ENCODE data around the gene RIN3. TPM values are rescaled to one million over a fixed set of nuclear protein-coding genes. Genes with fewer than 3 reads are reported as not detected.

The RIN3 gene
- total RNA-seq, 1 experiment from 2014 or later, result 1.5 TPM

- Histone ChIP-seq H3K23me2 (ENCODE audit: insufficient read length, low read depth, low read length, poor library complexity, severe bottlenecking) (no peaks in the 10 kb centered on the region), H3K4me1 (ENCODE audit: insufficient read depth, low read length) (no peaks in the 10 kb centered on the region), H2BK120ac (ENCODE audit: low read depth, low read length, poor library complexity, severe bottlenecking) (no peak overlapping the region), H2AK5ac (ENCODE audit: insufficient read length, low read length) (no peak overlapping the region), H4K91ac (ENCODE audit: insufficient read length, low read depth, low read length) (no peak overlapping the region), H2AFZ (ENCODE audit: low read length) (no peak overlapping the region), H3K4me2 (ENCODE audit: insufficient read depth, insufficient read length, low read length) (no peak overlapping the region), H2BK15ac (ENCODE audit: low read depth, low read length) (no peak overlapping the region), H3K27ac (ENCODE audit: insufficient read length, low read depth, low read length) (no peak overlapping the region), H3T11ph (ENCODE audit: low read length) (no peak overlapping the region), H2BK12ac (ENCODE audit: insufficient read length, low read depth, low read length) (no peak overlapping the region), H4K5ac (ENCODE audit: insufficient read length, low read depth, low read length) (no peak overlapping the region), H3K23ac (ENCODE audit: insufficient read length, low read depth, low read length) (no peak overlapping the region), H3K4ac (ENCODE audit: low read depth, low read length) (no peak overlapping the region), H4K20me1 (ENCODE audit: control insufficient read depth, insufficient read depth, insufficient read length) (no peaks in the 10 kb centered on the region), H3K14ac (ENCODE audit: insufficient read depth, low read length) (no peak overlapping the region), H4K8ac (replicated peaks; ENCODE audit: insufficient read length, low read depth, low read length) (no peak overlapping the region), H2BK20ac (ENCODE audit: low read depth, low read length, poor library complexity, severe bottlenecking) (no peak overlapping the region), H3K9me3 (ENCODE audit: control insufficient read depth, low read depth, low read length) (no peaks in the 10 kb centered on the region), H2BK5ac (ENCODE audit: insufficient read length, low read length) (no peak overlapping the region), H3K9ac (ENCODE audit: extremely low read depth, insufficient read length, low read length) (no peak overlapping the region), H3K18ac (ENCODE audit: insufficient read length, low read depth, low read length) (no peak overlapping the region), H3K79me2 (ENCODE audit: insufficient read depth, low read length) (no peaks in the 10 kb centered on the region), H3K56ac (ENCODE audit: insufficient read length, low read depth, low read length) (no peak overlapping the region), H3K79me1 (ENCODE audit: insufficient read depth, low read depth, low read length, poor library complexity, severe bottlenecking) (no peaks in the 10 kb centered on the region), H3K27me3 (ENCODE audit: insufficient read depth, low read length) (no peaks in the 10 kb centered on the region)
- Mint-ChIP-seq H3K27ac (no peak overlapping the region; a peak in 1 of 7 replicates), H3K27me3 (ENCODE audit: low read depth) (peaks cover 2% of the 10 kb centered on the region; the same call in 1 of the 2 replicates), H3K9me3 (no peaks in the 10 kb centered on the region), H3K4me1 (peaks cover 0 to 6% of the 10 kb centered on the region in 2 experiments; a peak in 1 of 4 replicates), H3K4me3 (no peak overlapping the region; a peak in 1 of 5 replicates), H3K36me3 (ENCODE audit: insufficient read depth in 1 of 3, low read depth in 3 of 3) (no peaks in the 10 kb centered on the region; a peak in 1 of 7 replicates)
- DNase-seq, result no peak
- WGBS (ENCODE audit: extremely low coverage, insufficient read length, low lambda C conversion rate), result no CpG with 5 or more reads among the region's 8 CpGs
- TF ChIP-seq CTCF (conservative IDR thresholded peaks at IDR 0.05), result 0 out of 3 replicates have a peak, but pooled peaks have one; percentile 25
Observed at GRCh38 chr14:92656306-92657081, 142.9 kb downstream of the RIN3 start.
